Activated CD4-positive, alpha-beta T cell treated with anti-CD3 and anti-CD28 coated beads, Interleukin-10, Interleukin-2, amounts not matched to agents 100 ng/mL and 50 ng/mL, durations not matched to agents 16 hours and 8 hours (primary cell): ENCODE results near the gene CAP2.
"Not testable (repeated sequence)": the region's sequence is repeated elsewhere in the genome, so short reads cannot be mapped to it uniquely, and the experiment has no call there.

Experiments used
- DNase-seq: peaks from one replicate; pipeline ENCODE4 v3.0.0-alpha.2; 2020

Gene CAP2

GRCh38 chr6:17397764-17398194 lies 4.4 kb downstream of the CAP2 start:
- DNase-seq, result no peak

GRCh38 chr6:17405181-17405943 lies 12.0 kb downstream of the CAP2 start:
- DNase-seq, result not testable (repeated sequence)

- DNase-seq, result no peak
These were observed 12.5 kb downstream of the CAP2 start for GRCh38 chr6:17405944-17406245.

GRCh38 chr6:17408081-17408480 lies 14.7 kb downstream of the CAP2 start:
- DNase-seq, result no peak

- no peak for DNase-seq
These were observed 16.9 kb downstream of the CAP2 start for GRCh38 chr6:17410281-17410680.

GRCh38 chr6:17413313-17413750 lies 19.9 kb downstream of the CAP2 start:
- no peak for DNase-seq

- not testable (repeated sequence) for DNase-seq
These were observed 21.0 kb downstream of the CAP2 start for GRCh38 chr6:17414395-17414794.

GRCh38 chr6:17415321-17415720 lies 21.9 kb downstream of the CAP2 start:
- no peak for DNase-seq

GRCh38 chr6:17416806-17417205 lies 23.4 kb downstream of the CAP2 start:
- no peak for DNase-seq

GRCh38 chr6:17417817-17418216 lies 24.4 kb downstream of the CAP2 start:
- DNase-seq, result no peak

- no peak for DNase-seq
These were observed 25.1 kb downstream of the CAP2 start for GRCh38 chr6:17418281-17419188.

GRCh38 chr6:17419189-17419575 lies 25.8 kb downstream of the CAP2 start:
- no peak for DNase-seq

GRCh38 chr6:17420368-17420767 lies 27.0 kb downstream of the CAP2 start:
- no peak for DNase-seq

GRCh38 chr6:17421406-17421805 lies 28.0 kb downstream of the CAP2 start:
- DNase-seq, result no peak

- DNase-seq, result no peak
These were observed 29.6 kb downstream of the CAP2 start for GRCh38 chr6:17423026-17423425.

- no peak for DNase-seq
These were observed 33.7 kb downstream of the CAP2 start for GRCh38 chr6:17427062-17427461.

- no peak for DNase-seq
These were observed 34.2 kb downstream of the CAP2 start for GRCh38 chr6:17427617-17428016.

- DNase-seq, result not testable (repeated sequence)
These were observed 35.3 kb downstream of the CAP2 start for GRCh38 chr6:17428595-17429120.

GRCh38 chr6:17429383-17430061 lies 36.1 kb downstream of the CAP2 start:
- DNase-seq, result no peak

- DNase-seq, result peak; percentile 1
These were observed 38.2 kb downstream of the CAP2 start for GRCh38 chr6:17431581-17431980.

GRCh38 chr6:17432356-17432755 lies 39.0 kb downstream of the CAP2 start:
- no peak for DNase-seq

GRCh38 chr6:17439243-17439993 lies 46.0 kb downstream of the CAP2 start:
- no peak for DNase-seq

- not testable (repeated sequence) for DNase-seq
These were observed 47.4 kb downstream of the CAP2 start for GRCh38 chr6:17440811-17441210.
